Gastroesophageal sphincter (tissue), 3 donors: ENCODE measurements around the gene LTBP3.

Experiments used
- POLR2A ChIP-seq, 2 donors: fragments of 450-650 bp; IDR thresholded peaks; one replicate each; pipeline ENCODE4 v1.6.1; 2017; ENCODE audit warnings: antibody characterized with exemption in 2 of 2, mild to moderate bottlenecking in 2 of 2, moderate library complexity in 1 of 2
- POLR2AphosphoS5 ChIP-seq: sonication (generic); formaldehyde crosslinking; IDR thresholded peaks from one replicate; pipeline ENCODE4 v1.6.1; 2017; ENCODE audit warnings: antibody characterized with exemption
- TF ChIP-seq, protein P1 (sequence below), 4 experiments: fragments of 200-600 bp in 2 of 4; fragments of 450-650 bp in 2 of 4; sonication (generic) in 1 of 4; IDR thresholded peaks; one replicate each; pipeline ENCODE4 v1.5.1; 2017 to 2019; ENCODE audit warnings: antibody characterized with exemption in 4 of 4, mild to moderate bottlenecking in 2 of 4, moderate library complexity in 2 of 4

DNA sequence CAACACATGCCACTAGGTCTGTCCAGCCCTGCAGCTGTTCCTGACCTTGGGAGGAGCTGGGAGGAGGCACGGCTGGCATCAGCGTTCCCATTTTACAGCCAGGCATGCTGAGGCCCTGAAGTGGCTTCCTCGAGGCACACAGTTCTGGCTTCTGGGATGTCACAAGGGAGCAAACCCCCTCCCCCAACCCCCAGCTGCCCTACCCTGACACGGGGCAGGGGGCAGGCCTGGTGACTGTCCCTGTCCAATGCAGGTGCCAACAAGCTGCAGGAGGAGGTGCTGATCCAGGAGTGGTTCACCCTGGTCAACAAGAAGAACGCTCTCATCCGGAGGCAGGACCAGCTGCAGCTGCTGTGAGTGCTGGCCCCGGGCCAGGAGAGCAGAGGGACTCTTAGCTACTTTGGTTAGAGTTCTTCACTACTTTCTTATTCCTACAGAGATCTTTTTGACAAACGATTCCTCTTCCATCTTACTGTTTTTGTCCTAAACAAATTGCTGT is 32.1 kb upstream of the LTBP3 start:
- no peak for TF ChIP-seq POLR2AphosphoS5
- TF ChIP-seq POLR2A (IDR thresholded peaks at IDR 0.05): no peak
- TF ChIP-seq, protein P1, sequence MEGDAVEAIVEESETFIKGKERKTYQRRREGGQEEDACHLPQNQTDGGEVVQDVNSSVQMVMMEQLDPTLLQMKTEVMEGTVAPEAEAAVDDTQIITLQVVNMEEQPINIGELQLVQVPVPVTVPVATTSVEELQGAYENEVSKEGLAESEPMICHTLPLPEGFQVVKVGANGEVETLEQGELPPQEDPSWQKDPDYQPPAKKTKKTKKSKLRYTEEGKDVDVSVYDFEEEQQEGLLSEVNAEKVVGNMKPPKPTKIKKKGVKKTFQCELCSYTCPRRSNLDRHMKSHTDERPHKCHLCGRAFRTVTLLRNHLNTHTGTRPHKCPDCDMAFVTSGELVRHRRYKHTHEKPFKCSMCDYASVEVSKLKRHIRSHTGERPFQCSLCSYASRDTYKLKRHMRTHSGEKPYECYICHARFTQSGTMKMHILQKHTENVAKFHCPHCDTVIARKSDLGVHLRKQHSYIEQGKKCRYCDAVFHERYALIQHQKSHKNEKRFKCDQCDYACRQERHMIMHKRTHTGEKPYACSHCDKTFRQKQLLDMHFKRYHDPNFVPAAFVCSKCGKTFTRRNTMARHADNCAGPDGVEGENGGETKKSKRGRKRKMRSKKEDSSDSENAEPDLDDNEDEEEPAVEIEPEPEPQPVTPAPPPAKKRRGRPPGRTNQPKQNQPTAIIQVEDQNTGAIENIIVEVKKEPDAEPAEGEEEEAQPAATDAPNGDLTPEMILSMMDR (IDR thresholded peaks at IDR 0.05): no peak
